ENCODE measurements around the gene LTB4R. TPM values are rescaled to one million over a fixed set of nuclear protein-coding genes. Genes with fewer than 3 reads are reported as not detected.
A peak's percentile ranks its signal among the peaks of the same experiment; 100 is the strongest.

LTB4R gene
- polyA plus RNA-seq, 1 experiment, result 0.98 TPM

DNA sequence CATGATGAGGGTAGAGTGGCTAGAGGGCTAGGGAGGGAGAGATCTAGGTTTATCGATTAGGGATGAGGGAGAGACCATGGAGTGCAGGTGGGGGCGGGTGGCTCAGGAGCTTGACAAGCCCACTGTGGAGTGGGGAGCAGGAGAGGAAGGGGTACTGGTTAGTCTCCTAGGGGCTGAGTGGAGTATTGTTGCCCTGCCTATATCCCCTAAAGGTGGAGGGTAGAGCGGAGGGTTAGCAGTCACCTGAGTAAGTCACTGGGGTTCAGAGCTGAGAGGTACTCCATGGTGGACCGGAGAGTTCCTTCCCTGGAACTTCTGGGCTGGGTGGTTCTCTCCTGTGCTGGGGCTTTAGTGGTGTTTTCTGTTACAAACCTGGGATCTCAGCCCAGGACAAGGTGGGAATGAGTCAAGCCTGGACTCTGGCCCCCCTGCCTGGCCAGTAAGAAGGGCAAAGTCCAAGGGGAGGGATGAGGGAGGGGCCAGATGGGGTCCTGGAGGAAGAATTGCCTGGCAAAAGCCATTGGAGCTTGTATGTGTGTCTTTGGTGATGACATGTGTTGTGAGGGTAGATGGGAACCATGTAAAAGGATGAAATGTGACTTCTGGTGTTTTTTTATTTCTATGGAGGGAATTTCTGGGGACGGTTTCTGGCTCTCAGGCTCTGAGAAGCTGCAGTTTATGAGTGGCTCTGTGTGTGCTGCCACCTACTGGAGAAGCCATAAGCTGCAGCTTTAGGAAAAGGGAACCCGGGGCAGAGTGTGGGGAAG lies 3.5 kb upstream of the LTB4R start, which contains the start of gene CIDEB:
TSS of gene CIDEB (minus strand) at position 403 of the 767 bp plus-strand sequence. CDS start at position 284, 119 bp downstream.
- Histone ChIP-seq H3K4me3 (ENCODE audit: low read depth, low read length) (no peak within 1 kb of the TSS), H3K9me3 (ENCODE audit: control insufficient read depth, insufficient read depth, low read length) (no peaks in the 10 kb centered on the region), H3K27ac (ENCODE audit: low read depth, low read length) (no peak within 1 kb of the TSS), H3K27me3 (ENCODE audit: control insufficient read depth, insufficient read depth, low read length) (no peaks in the 10 kb centered on the region)
- ChIA-PET CTCF (interaction anchor here (0.6 to 6.3 kb wide), 51 partner anchors 9 to 251 kb away, joined by 3 to 87 read pairs (median 5); partner anchors contain the start of genes CHMP4A, DHRS1, IRF9 and NOP9), POLR2A (interaction anchor here (0.8 to 1.8 kb wide), 4 partner anchors 37 to 134 kb away, joined by 3 to 10 read pairs (median 4); partner anchors contain the start of genes KHNYN, RABGGTA and TINF2)
- TF ChIP-seq, protein P1, sequence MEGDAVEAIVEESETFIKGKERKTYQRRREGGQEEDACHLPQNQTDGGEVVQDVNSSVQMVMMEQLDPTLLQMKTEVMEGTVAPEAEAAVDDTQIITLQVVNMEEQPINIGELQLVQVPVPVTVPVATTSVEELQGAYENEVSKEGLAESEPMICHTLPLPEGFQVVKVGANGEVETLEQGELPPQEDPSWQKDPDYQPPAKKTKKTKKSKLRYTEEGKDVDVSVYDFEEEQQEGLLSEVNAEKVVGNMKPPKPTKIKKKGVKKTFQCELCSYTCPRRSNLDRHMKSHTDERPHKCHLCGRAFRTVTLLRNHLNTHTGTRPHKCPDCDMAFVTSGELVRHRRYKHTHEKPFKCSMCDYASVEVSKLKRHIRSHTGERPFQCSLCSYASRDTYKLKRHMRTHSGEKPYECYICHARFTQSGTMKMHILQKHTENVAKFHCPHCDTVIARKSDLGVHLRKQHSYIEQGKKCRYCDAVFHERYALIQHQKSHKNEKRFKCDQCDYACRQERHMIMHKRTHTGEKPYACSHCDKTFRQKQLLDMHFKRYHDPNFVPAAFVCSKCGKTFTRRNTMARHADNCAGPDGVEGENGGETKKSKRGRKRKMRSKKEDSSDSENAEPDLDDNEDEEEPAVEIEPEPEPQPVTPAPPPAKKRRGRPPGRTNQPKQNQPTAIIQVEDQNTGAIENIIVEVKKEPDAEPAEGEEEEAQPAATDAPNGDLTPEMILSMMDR (IDR thresholded peaks at IDR 0.05; ENCODE audit: low read depth, low read length), result peak; percentile 94
- DNase-seq (ENCODE audit: low read depth, low spot score), result no peak

DNA sequence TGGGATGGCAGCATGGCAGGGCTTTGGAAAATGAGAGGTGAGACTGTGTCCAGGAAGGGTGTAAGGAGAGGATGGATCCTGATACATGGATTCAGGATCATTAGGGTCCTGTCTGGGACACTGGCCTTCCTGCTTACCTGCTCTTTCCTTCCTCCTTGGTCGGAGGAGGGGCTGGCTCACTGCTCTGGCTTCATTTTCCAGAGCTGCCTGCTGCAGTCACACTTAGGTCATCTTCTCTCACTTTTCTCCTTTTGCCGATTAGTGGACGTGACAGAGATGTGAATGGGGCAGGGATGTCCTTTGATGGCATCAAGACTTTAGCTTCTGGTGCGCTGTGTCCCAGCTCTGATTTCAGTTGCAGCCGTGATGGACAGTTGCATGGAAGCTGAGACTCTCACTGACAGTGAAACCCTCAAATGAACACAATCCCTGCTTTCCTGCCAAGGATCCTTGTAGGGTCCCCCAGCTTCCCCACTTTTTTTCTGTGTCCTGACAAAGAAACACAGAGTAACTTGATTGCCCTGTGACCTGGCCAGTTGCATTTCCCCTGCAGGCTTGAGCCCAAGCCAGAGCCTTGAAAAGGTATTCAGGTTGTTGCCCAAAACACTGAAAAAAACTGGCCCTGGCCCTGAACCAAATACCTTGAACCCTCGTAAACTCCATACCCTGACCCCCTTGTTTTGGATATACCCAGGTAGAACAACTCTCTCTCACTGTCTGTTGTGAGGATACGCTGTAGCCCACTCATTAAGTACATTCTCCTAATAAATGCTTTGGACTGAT lies 2.8 kb upstream of the LTB4R start:
- Histone ChIP-seq H3K27me3 (ENCODE audit: control insufficient read depth, insufficient read depth, low read length) (no peaks in the 10 kb centered on the region), H3K4me3 (ENCODE audit: low read depth, low read length) (no peak overlapping the region), H3K9me3 (ENCODE audit: control insufficient read depth, insufficient read depth, low read length) (no peaks in the 10 kb centered on the region), H3K27ac (ENCODE audit: low read depth, low read length) (no peak overlapping the region)
- ChIA-PET POLR2A (interaction anchor here (0.6 to 1.8 kb wide), 5 partner anchors 37 to 133 kb away, joined by 3 to 10 read pairs (median 4); partner anchors contain the start of genes KHNYN, RABGGTA and TINF2), CTCF (interaction anchor here (0.5 to 6.3 kb wide), 48 partner anchors 8 to 1087 kb away, joined by 3 to 87 read pairs (median 5); partner anchors contain the start of genes CARMIL3, CHMP4A, DHRS1 and NOP9)
- TF ChIP-seq, protein P1 (IDR thresholded peaks at IDR 0.05; ENCODE audit: low read depth, low read length), result no peak
- DNase-seq (ENCODE audit: low read depth, low spot score), result no peak

DNA sequence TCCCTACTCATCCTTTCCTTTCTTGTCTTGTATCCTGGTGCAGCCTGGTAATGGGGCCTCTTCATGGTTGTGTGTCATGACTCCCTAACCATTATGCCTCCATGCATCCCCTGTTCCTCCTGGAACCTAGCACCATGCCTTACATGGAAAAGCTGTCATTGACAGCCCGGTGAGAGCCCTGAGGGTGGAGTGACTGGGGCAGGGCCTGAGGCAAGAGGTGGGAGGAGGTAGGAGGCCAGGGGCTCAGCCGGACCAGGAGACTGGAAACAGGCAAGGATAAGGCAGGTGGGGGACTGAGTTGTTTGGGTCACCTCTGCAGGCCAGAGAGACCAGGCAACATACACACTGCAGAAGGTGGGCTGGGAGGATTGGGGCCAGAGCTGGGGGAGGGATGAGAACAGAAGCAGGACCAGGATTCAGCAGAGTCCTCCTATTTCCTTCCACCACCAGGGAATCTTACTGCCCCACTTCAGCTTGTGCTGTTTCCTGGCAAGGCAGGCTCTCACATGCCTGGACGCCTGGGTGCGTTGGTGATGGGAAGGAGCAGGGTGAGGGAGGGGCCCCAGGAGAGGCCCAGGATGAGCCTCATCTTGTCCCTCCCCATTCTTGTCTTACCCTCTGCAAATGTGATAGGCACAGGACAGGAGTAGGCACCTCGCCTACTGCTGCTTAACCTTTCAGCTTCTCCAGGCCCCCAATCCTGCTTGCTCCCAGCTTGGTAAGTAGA lies 1.6 kb upstream of the LTB4R start, which contains the start of gene LTB4R2:
TSS of gene LTB4R2 (plus strand) at position 603 of the 727 bp plus-strand sequence. CDS start 525 bp downstream, outside the sequence.
- H3K27me3 ChIP-seq (ENCODE audit: control insufficient read depth, insufficient read depth, low read length), result no peaks in the 10 kb centered on the region
- no peak within 1 kb of the TSS for H3K27ac ChIP-seq (ENCODE audit: low read depth, low read length)
- ChIA-PET CTCF (interaction anchor here (1.8 to 6.3 kb wide), 10 partner anchors 9 to 258 kb away, joined by 4 to 87 read pairs (median 32); partner anchors contain the start of genes CARMIL3, DHRS1, NOP9 and TINF2), POLR2A (interaction anchor here (1.3 kb wide), 1 partner anchor 122 kb away, joined by 5 read pairs; no protein-coding TSS in a partner anchor)
- no peak for DNase-seq (ENCODE audit: low read depth, low spot score)
- H3K4me3 ChIP-seq (ENCODE audit: low read depth, low read length), result peak within 1 kb of the TSS; percentile 20; the same call in 1 of the 2 replicates
- TF ChIP-seq, protein P1 (IDR thresholded peaks at IDR 0.05; ENCODE audit: low read depth, low read length), result no peak
- H3K9me3 ChIP-seq (ENCODE audit: control insufficient read depth, insufficient read depth, low read length), result no peaks in the 10 kb centered on the region

DNA sequence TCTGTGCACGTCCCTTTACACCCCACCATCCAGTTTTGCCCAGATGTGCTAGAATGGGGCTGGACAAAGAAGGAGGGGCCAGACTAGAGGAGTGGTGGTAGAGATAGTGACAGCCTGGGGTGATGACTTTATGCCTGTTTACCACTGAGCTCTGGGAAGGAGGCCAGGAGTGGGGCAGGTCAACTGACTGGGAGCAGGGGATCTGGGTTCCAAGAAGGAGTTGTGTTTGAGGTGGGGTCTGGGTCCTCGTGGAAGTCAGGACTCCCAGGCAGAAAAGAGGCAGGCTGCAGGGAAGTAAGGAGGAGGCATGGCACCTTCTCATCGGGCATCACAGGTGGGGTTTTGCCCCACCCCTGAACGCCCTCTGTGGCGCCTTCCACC lies 1.0 kb upstream of the LTB4R start:
- ChIA-PET CTCF (interaction anchor here (1.8 to 6.3 kb wide), 6 partner anchors 12 to 258 kb away, joined by 4 to 87 read pairs (median 40); partner anchors contain the start of genes CARMIL3, DHRS1 and NOP9), POLR2A (interaction anchor here (1.3 kb wide), 1 partner anchor 121 kb away, joined by 5 read pairs; no protein-coding TSS in a partner anchor)
- no peaks in the 10 kb centered on the region for H3K9me3 ChIP-seq (ENCODE audit: control insufficient read depth, insufficient read depth, low read length)
- H3K4me3 ChIP-seq (ENCODE audit: low read depth, low read length), result no peak overlapping the region
- no peak for DNase-seq (ENCODE audit: low read depth, low spot score)
- TF ChIP-seq, protein P1 (IDR thresholded peaks at IDR 0.05; ENCODE audit: low read depth, low read length), result no peak
- H3K27ac ChIP-seq (ENCODE audit: low read depth, low read length), result no peak overlapping the region
- no peaks in the 10 kb centered on the region for H3K27me3 ChIP-seq (ENCODE audit: control insufficient read depth, insufficient read depth, low read length)
